ENCODE data around the gene COL26A1. TPM values are rescaled to one million over a fixed set of nuclear protein-coding genes. Genes with fewer than 3 reads are reported as not detected.

Gene COL26A1
- total RNA-seq, 6 experiments from 2014 or later: not detected

- no peak for TF ChIP-seq CTCF (IDR thresholded peaks at IDR 0.05)
- no peaks in the 10 kb centered on the region for H3K9me3 Mint-ChIP-seq
- DNase-seq: no peak
- H3K4me1 Mint-ChIP-seq (ENCODE audit: low read depth): peaks cover 10% of the 10 kb centered on the region
- H3K36me3 Mint-ChIP-seq (ENCODE audit: low read depth): no peaks in the 10 kb centered on the region
- no peak overlapping the region for H3K4me3 Mint-ChIP-seq
- no peak overlapping the region for H3K27ac Mint-ChIP-seq
- H3K27me3 Mint-ChIP-seq (ENCODE audit: insufficient read depth): peaks cover 6% of the 10 kb centered on the region
Measured at GRCh38 chr7:101589976-101590662, 227.4 kb downstream of the COL26A1 start.

DNA sequence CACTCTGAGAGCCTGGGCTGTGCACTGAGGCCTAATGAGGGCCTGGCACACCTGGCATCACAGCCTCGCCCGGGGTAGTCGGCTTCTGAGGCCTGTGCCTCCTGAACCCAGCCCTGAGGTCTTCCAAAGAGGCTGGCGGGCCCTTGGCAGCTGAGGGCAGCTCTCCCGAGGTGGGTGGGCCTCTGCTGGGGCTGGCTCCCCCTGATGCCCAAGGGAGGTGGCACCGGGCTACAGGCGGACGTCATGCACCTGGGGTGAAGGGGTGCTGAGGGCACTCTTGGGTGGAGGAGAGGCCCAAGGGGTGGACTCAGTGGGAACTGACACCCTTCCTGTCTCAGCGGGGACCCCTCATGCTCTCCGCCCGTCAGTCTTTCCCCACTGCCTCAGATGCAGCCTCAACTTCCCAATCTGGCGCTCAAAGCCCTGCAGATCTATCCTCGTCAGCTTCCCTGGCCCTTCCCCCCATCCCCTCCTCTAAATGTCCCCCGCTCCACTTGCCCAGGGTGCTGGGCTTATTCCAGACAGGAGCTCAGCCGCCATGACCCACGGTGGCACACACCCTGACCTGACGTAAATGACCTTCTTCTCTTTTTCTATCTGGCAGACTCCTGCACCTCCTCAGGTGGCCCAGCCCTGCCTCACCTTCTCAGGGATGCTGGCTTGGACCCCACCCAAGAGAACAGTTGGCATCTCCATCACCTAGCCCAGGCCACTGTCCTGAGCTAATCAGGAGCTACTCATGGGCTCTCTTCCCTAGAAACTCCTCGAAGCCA is 228.2 kb downstream of the COL26A1 start:
- no peak for TF ChIP-seq CTCF (IDR thresholded peaks at IDR 0.05)
- Mint-ChIP-seq H3K9me3 (no peaks in the 10 kb centered on the region; the same call in 1 of the 2 replicates), H3K4me1 (ENCODE audit: low read depth) (peaks cover 10% of the 10 kb centered on the region), H3K27me3 (ENCODE audit: insufficient read depth) (peaks cover 9% of the 10 kb centered on the region; the same call in 1 of the 2 replicates), H3K4me3 (no peak overlapping the region), H3K27ac (no peak overlapping the region), H3K36me3 (ENCODE audit: low read depth) (no peaks in the 10 kb centered on the region)
- no peak for DNase-seq

GRCh38 chr7:101591504-101591903 is 228.8 kb downstream of the COL26A1 start:
- H3K4me1 Mint-ChIP-seq (ENCODE audit: low read depth): peaks cover 10% of the 10 kb centered on the region
- H3K27ac Mint-ChIP-seq: no peak overlapping the region
- peaks cover 12% of the 10 kb centered on the region; the same call in 1 of the 2 replicates for H3K27me3 Mint-ChIP-seq (ENCODE audit: insufficient read depth)
- H3K36me3 Mint-ChIP-seq (ENCODE audit: low read depth): no peaks in the 10 kb centered on the region
- no peak for DNase-seq
- no peaks in the 10 kb centered on the region; the same call in 1 of the 2 replicates for H3K9me3 Mint-ChIP-seq
- H3K4me3 Mint-ChIP-seq: no peak overlapping the region
- no peak for TF ChIP-seq CTCF (IDR thresholded peaks at IDR 0.05)

DNA sequence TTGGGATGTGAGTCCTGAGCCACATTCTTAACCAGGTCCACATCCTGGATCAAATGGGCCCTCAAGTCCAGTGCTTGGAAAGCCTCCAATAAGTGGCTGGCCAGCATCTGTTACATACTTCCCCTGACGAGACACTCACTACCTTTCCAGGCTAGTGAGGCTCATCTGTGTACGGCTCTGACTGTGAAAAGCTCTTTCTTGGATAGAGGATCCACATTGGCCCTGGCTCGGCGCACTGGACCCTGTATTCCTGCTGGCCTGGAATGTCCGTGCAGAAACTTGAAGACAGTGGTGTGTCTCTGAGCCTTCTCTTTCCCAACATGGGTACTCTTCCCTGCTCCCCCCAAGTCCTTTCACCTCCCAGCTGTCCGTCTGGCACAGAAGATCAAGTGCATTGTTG is 230.9 kb downstream of the COL26A1 start:
- Mint-ChIP-seq H3K27ac (no peak overlapping the region), H3K9me3 (no peaks in the 10 kb centered on the region; the same call in 1 of the 2 replicates), H3K4me3 (no peak overlapping the region), H3K27me3 (ENCODE audit: insufficient read depth) (peaks cover 6% of the 10 kb centered on the region), H3K36me3 (ENCODE audit: low read depth) (no peaks in the 10 kb centered on the region), H3K4me1 (ENCODE audit: low read depth) (peaks cover 1% of the 10 kb centered on the region)
- no peak for TF ChIP-seq CTCF (IDR thresholded peaks at IDR 0.05)
- DNase-seq: no peak

GRCh38 chr7:101594790-101595189 is 232.1 kb downstream of the COL26A1 start:
- H3K36me3 Mint-ChIP-seq (ENCODE audit: low read depth): no peaks in the 10 kb centered on the region
- no peak overlapping the region for H3K27ac Mint-ChIP-seq
- peaks cover 6% of the 10 kb centered on the region for H3K27me3 Mint-ChIP-seq (ENCODE audit: insufficient read depth)
- TF ChIP-seq CTCF (IDR thresholded peaks at IDR 0.05): no peak
- DNase-seq: no peak
- no peak overlapping the region for H3K4me3 Mint-ChIP-seq
- H3K4me1 Mint-ChIP-seq (ENCODE audit: low read depth): no peaks in the 10 kb centered on the region; the same call in 1 of the 2 replicates
- H3K9me3 Mint-ChIP-seq: no peaks in the 10 kb centered on the region; the same call in 1 of the 2 replicates

All from HFFc6 (cell line).